Neural cell (in vitro differentiated cells): ENCODE data around the gene PARD3B.

Source experiments
- EP300 ChIP-seq: fragments of 450-650 bp; conservative IDR thresholded peaks from 2 replicates; pipeline ENCODE4 v1.6.1; 2014; ENCODE audit warnings: antibody characterized with exemption, mild to moderate bottlenecking, moderate library complexity; ENCODE audit not compliant: poor library complexity, severe bottlenecking
- EZH2 ChIP-seq: fragments of 200-600, 300-800 bp; shearing (Covaris generic), sonication (generic); IDR thresholded peaks from 2 replicates; pipeline ENCODE4 v1.6.1; 2014; ENCODE audit warnings: antibody characterized with exemption, low read length, borderline replicate concordance, mild to moderate bottlenecking; ENCODE audit not compliant: insufficient read depth, poor library complexity, severe bottlenecking
- MXI1 ChIP-seq: fragments of 450-650 bp; conservative IDR thresholded peaks from 2 replicates; pipeline ENCODE4 v1.6.1; 2014; ENCODE audit warnings: antibody characterized with exemption, mild to moderate bottlenecking; ENCODE audit not compliant: poor library complexity, severe bottlenecking
- SMC3 ChIP-seq: fragments of 450-650 bp; conservative IDR thresholded peaks from 2 replicates; pipeline ENCODE4 v1.6.1; 2014; ENCODE audit warnings: antibody characterized with exemption, mild to moderate bottlenecking, moderate library complexity; ENCODE audit not compliant: poor library complexity
- TF ChIP-seq, protein P1 (sequence below): fragments of 450-650 bp; IDR thresholded peaks from 2 replicates; pipeline ENCODE4 v1.5.1; 2014; ENCODE audit warnings: antibody characterized with exemption, mild to moderate bottlenecking, moderate library complexity; ENCODE audit not compliant: poor library complexity, severe bottlenecking

DNA sequence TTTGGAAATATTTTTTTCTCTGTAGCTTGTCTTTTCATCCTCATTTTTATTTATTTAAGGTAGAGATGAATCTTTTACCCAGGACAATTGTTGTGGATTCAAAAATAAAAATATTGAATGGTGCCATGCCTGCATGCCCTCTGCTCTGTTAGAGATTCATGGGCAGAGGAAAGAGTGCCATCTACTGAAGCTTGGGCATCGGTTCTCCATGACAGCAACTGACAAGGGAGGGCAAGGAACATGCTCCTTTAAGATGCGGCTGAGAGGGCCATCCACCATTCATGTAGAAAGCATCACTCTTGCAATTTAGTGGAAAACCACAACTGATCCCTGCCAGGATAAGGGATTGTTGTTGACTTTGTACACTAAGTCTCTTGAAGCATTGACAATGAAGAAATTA lies 79.9 kb downstream of the PARD3B start:
- TF ChIP-seq, protein P1, sequence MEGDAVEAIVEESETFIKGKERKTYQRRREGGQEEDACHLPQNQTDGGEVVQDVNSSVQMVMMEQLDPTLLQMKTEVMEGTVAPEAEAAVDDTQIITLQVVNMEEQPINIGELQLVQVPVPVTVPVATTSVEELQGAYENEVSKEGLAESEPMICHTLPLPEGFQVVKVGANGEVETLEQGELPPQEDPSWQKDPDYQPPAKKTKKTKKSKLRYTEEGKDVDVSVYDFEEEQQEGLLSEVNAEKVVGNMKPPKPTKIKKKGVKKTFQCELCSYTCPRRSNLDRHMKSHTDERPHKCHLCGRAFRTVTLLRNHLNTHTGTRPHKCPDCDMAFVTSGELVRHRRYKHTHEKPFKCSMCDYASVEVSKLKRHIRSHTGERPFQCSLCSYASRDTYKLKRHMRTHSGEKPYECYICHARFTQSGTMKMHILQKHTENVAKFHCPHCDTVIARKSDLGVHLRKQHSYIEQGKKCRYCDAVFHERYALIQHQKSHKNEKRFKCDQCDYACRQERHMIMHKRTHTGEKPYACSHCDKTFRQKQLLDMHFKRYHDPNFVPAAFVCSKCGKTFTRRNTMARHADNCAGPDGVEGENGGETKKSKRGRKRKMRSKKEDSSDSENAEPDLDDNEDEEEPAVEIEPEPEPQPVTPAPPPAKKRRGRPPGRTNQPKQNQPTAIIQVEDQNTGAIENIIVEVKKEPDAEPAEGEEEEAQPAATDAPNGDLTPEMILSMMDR = no peak
- TF ChIP-seq EZH2 = no peak
- no peak for TF ChIP-seq EP300
- no peak for TF ChIP-seq SMC3
- TF ChIP-seq MXI1 = no peak
